NCI-H2196 (cell line): ENCODE results near the gene TFG.

Source experiments
- DNase-seq: peaks from one replicate; lab custom pipeline; 2025; ENCODE audit not compliant: unreplicated experiment; lab: John Stamatoyannopoulos, UW

The TFG gene

GRCh38 chr3:100783619-100784018, 74.3 kb downstream of the TFG start:
- DNase-seq, result no peak

- no peak for DNase-seq
Measured at GRCh38 chr3:100789579-100789978, 80.3 kb downstream of the TFG start.

- no peak for DNase-seq
Measured at GRCh38 chr3:100796556-100796955, 87.3 kb downstream of the TFG start.

GRCh38 chr3:100798012-100798411, 88.7 kb downstream of the TFG start:
- DNase-seq, result no peak
